Stimulated activated CD8-positive, alpha-beta memory T cell treated with anti-CD3 and anti-CD28 coated beads, Interleukin-4, amount 100 ng/mL, for 48 hours (primary cell): ENCODE data around the gene PNPO.
A peak's percentile ranks its signal among the peaks of the same experiment; 100 is the strongest.

Source experiments
- DNase-seq: peaks from one replicate; pipeline ENCODE4 v3.0.0-alpha.2; 2020

PNPO gene

GRCh38 chr17:47941246-47942095, at the start of gene PNPO:
TSS of gene PNPO (plus strand) at chr17:47941571. CDS start at chr17:47941676, 105 bp downstream.
- DNase-seq, result peak; percentile 96

- DNase-seq, result no peak
Measured at GRCh38 chr17:47894498-47895346, 46.6 kb upstream of the PNPO start.

- peak; percentile 49 for DNase-seq
Measured at GRCh38 chr17:47895347-47895855, 46.0 kb upstream of the PNPO start.

- peak; percentile 100 for DNase-seq
Measured at GRCh38 chr17:47895856-47896671, 45.3 kb upstream of the PNPO start, which contains the start of gene SP2. TSS of gene SP2 (plus strand) at chr17:47896236. CDS start at chr17:47896287, 51 bp downstream.

- DNase-seq, result no peak
Measured at GRCh38 chr17:47896672-47897490, 44.5 kb upstream of the PNPO start.

GRCh38 chr17:47897561-47897960, 43.8 kb upstream of the PNPO start:
- DNase-seq, result no peak

- DNase-seq, result no peak
Measured at GRCh38 chr17:47898241-47898640, 43.1 kb upstream of the PNPO start.

- DNase-seq, result no peak
Measured at GRCh38 chr17:47899643-47900042, 41.7 kb upstream of the PNPO start.

- no peak for DNase-seq
Measured at GRCh38 chr17:47901423-47901822, 39.9 kb upstream of the PNPO start.

- DNase-seq, result no peak
Measured at GRCh38 chr17:47902039-47902744, 39.2 kb upstream of the PNPO start.

GRCh38 chr17:47905221-47905733, 36.1 kb upstream of the PNPO start:
- DNase-seq, result no peak

- no peak for DNase-seq
Measured at GRCh38 chr17:47906443-47906842, 34.9 kb upstream of the PNPO start.

GRCh38 chr17:47907932-47908562, 33.3 kb upstream of the PNPO start:
- DNase-seq, result no peak

- DNase-seq, result no peak
Measured at GRCh38 chr17:47913050-47913449, 28.3 kb upstream of the PNPO start.

- DNase-seq, result no peak
Measured at GRCh38 chr17:47914306-47914948, 26.9 kb upstream of the PNPO start.

- DNase-seq, result no peak
Measured at GRCh38 chr17:47915776-47916398, 25.5 kb upstream of the PNPO start.

GRCh38 chr17:47916489-47917208, 24.7 kb upstream of the PNPO start:
- no peak for DNase-seq

- DNase-seq, result no peak
Measured at GRCh38 chr17:47917581-47917980, 23.8 kb upstream of the PNPO start.

- DNase-seq, result no peak
Measured at GRCh38 chr17:47918006-47918405, 23.4 kb upstream of the PNPO start.
